IMR-90 (cell line): ENCODE results near the gene SLF2. TPM values are rescaled to one million over a fixed set of nuclear protein-coding genes. Genes with fewer than 3 reads are reported as not detected.
A peak's percentile ranks its signal among the peaks of the same experiment; 100 is the strongest.

Experiments
- ATAC-seq: fragments of 200-7000 bp; cut with Tn5 transposase; 2 replicates; pipeline ENCODE4 v1.9.1; 2020; ENCODE audit warnings: low read depth, mild to moderate bottlenecking, moderate library complexity
- BruUV-seq: library from RNA; stranded (reverse); fragments of 400-500 nt; replicated peaks from 2 replicates; lab custom pipeline; 2021; lab: Mats Ljungman, UMichigan
- CTCF ChIA-PET: fragments of 300-600 bp; formaldehyde crosslinking; extraction: SDS; loops from one replicate; lab custom pipeline; 2021; ENCODE audit warnings: antibody characterized with exemption; lab: Yijun Ruan, JAX
- POLR2A ChIA-PET: fragments of 300-600 bp; sonication (Branson Sonifier 250); formaldehyde crosslinking; loops from one replicate; lab custom pipeline; 2022; ENCODE audit warnings: antibody characterized with exemption; ENCODE audit not compliant: unreplicated experiment; lab: Charles Lee
- DNase-seq: peaks from one replicate; pipeline ENCODE4 v3.0.0; 2013
- H2AFZ ChIP-seq: replicated peaks from 2 replicates; pipeline ENCODE3; 2013; ENCODE audit warnings: low read length, mild to moderate bottlenecking; ENCODE audit not compliant: poor library complexity
- H2AK5ac ChIP-seq: 2 replicates; pipeline ENCODE4 v1.6.1; 2013; ENCODE audit warnings: low read depth, low read length, inconsistent platforms
- H2AK9ac ChIP-seq: replicated peaks from 2 replicates; pipeline ENCODE3; 2013; ENCODE audit warnings: mild to moderate bottlenecking, low read depth, low read length, moderate library complexity; ENCODE audit not compliant: poor library complexity
- H2BK120ac ChIP-seq: 2 replicates; pipeline ENCODE4 v1.6.1; 2013; ENCODE audit warnings: low read depth, low read length, inconsistent platforms
- H2BK15ac ChIP-seq: 3 replicates; pipeline ENCODE4 v1.6.1; 2013; ENCODE audit warnings: low read depth, low read length, inconsistent platforms
- H2BK20ac ChIP-seq: 2 replicates; pipeline ENCODE4 v1.6.1; 2013; ENCODE audit warnings: low read depth, mild to moderate bottlenecking, inconsistent platforms, low read length, moderate library complexity
- H2BK5ac ChIP-seq: 2 replicates; pipeline ENCODE4 v1.6.1; 2013; ENCODE audit warnings: mild to moderate bottlenecking, low read depth, low read length, inconsistent platforms; ENCODE audit not compliant: poor library complexity, severe bottlenecking
- H3K14ac ChIP-seq: replicated peaks from 2 replicates; pipeline ENCODE4 v1.6.1; 2013; ENCODE audit warnings: low read depth, low read length, inconsistent platforms
- H3K18ac ChIP-seq: 2 replicates; pipeline ENCODE4 v1.6.1; 2013; ENCODE audit warnings: low read depth, low read length, control low read depth
- H3K23ac ChIP-seq: 2 replicates; pipeline ENCODE4 v1.6.1; 2013; ENCODE audit warnings: low read depth, low read length, inconsistent platforms
- H3K27ac ChIP-seq: 2 replicates; pipeline ENCODE4 v1.5.1; 2013; ENCODE audit warnings: mild to moderate bottlenecking, control low read depth, low read length; ENCODE audit not compliant: insufficient read depth
- H3K27me3 ChIP-seq: 2 replicates; pipeline ENCODE4 v1.6.1; 2013; ENCODE audit warnings: low read length; ENCODE audit not compliant: control insufficient read depth, insufficient read depth
- H3K36me3 ChIP-seq: 2 replicates; pipeline ENCODE4 v1.6.1; 2013; ENCODE audit warnings: low read length, mixed read lengths; ENCODE audit not compliant: control insufficient read depth, insufficient read depth
- H3K4ac ChIP-seq: 2 replicates; pipeline ENCODE4 v1.6.1; 2013; ENCODE audit warnings: low read depth, low read length, inconsistent platforms
- H3K4me1 ChIP-seq: 2 replicates; pipeline ENCODE4 v1.6.1; 2013; ENCODE audit warnings: low read length, mixed read lengths; ENCODE audit not compliant: control insufficient read depth, insufficient read depth
- H3K4me2 ChIP-seq: 2 replicates; pipeline ENCODE4 v1.6.1; 2013; ENCODE audit warnings: low read depth, mild to moderate bottlenecking, control low read depth, low read length, moderate library complexity
- H3K4me3 ChIP-seq: 2 replicates; pipeline ENCODE4 v1.5.1; 2013; ENCODE audit warnings: low read depth, mild to moderate bottlenecking, control low read depth, low read length, moderate library complexity; ENCODE audit not compliant: insufficient read depth
- H3K56ac ChIP-seq: 2 replicates; pipeline ENCODE4 v1.6.1; 2013; ENCODE audit warnings: low read length, inconsistent platforms; ENCODE audit not compliant: insufficient read depth; ENCODE audit errors: extremely low read depth
- H3K79me1 ChIP-seq, 2 experiments: 2 replicates each; pipeline ENCODE4 v1.6.1; 2013; ENCODE audit warnings: low read length in 2 of 2, inconsistent platforms in 1 of 2, low read depth in 1 of 2
- H3K9ac ChIP-seq: 2 replicates; pipeline ENCODE4 v1.6.1; 2013; ENCODE audit warnings: low read depth, low read length, control low read depth
- H3K9me1 ChIP-seq: 2 replicates; pipeline ENCODE4 v1.6.1; 2013; ENCODE audit warnings: low read length, inconsistent platforms; ENCODE audit not compliant: insufficient read depth
- H3K9me3 ChIP-seq: 2 replicates; pipeline ENCODE4 v1.6.1; 2013; ENCODE audit warnings: low read length; ENCODE audit not compliant: control insufficient read depth, insufficient read depth
- H4K20me1 ChIP-seq: 2 replicates; pipeline ENCODE4 v1.6.1; 2013; ENCODE audit warnings: low read length, inconsistent platforms; ENCODE audit not compliant: insufficient read depth
- H4K5ac ChIP-seq: 2 replicates; pipeline ENCODE4 v1.6.1; 2013; ENCODE audit warnings: mild to moderate bottlenecking, low read depth, low read length, control low read depth
- H4K8ac ChIP-seq, 2 experiments: 2 replicates each; pipeline ENCODE4 v1.6.1; 2013; ENCODE audit warnings: low read depth in 2 of 2, low read length in 2 of 2, control low read depth in 1 of 2, inconsistent platforms in 1 of 2
- H4K91ac ChIP-seq: 2 replicates; pipeline ENCODE4 v1.6.1; 2013; ENCODE audit warnings: low read depth, low read length, inconsistent platforms; ENCODE audit not compliant: insufficient read depth
- BHLHE40 ChIP-seq: fragments of 150-350 bp; IDR thresholded peaks from 2 replicates; pipeline ENCODE4 v1.6.1; 2016; ENCODE audit warnings: mild to moderate bottlenecking, low read depth, low read length
- CEBPB ChIP-seq: IDR thresholded peaks from 2 replicates; pipeline ENCODE4 v1.6.1; 2012; ENCODE audit warnings: low read depth, low read length, improper control_type of control experiment
- CHD1 ChIP-seq: IDR thresholded peaks from 2 replicates; pipeline ENCODE4 v1.6.1; 2012; ENCODE audit warnings: low read depth, low read length, improper control_type of control experiment
- FOS ChIP-seq: fragments of 150-350 bp; IDR thresholded peaks from 2 replicates; pipeline ENCODE4 v1.6.1; 2016; ENCODE audit warnings: low read depth, low read length
- MAFK ChIP-seq: IDR thresholded peaks from 2 replicates; pipeline ENCODE4 v1.6.1; 2012; ENCODE audit warnings: low read depth, low read length, improper control_type of control experiment
- MAZ ChIP-seq: IDR thresholded peaks from 2 replicates; pipeline ENCODE4 v1.6.1; 2012; ENCODE audit warnings: low read depth, mild to moderate bottlenecking, low read length, improper control_type of control experiment, moderate library complexity, borderline replicate concordance
- MXI1 ChIP-seq: IDR thresholded peaks from 2 replicates; pipeline ENCODE4 v1.6.1; 2012; ENCODE audit warnings: low read depth, mild to moderate bottlenecking, low read length, moderate library complexity, borderline replicate concordance
- NFE2L2 ChIP-seq: fragments of 150-350 bp; IDR thresholded peaks from 2 replicates; pipeline ENCODE4 v1.6.1; 2016; ENCODE audit warnings: low read depth, mild to moderate bottlenecking, low read length
- POLR2A ChIP-seq: IDR thresholded peaks from 2 replicates; pipeline ENCODE4 v1.6.1; 2012; ENCODE audit warnings: mild to moderate bottlenecking, low read depth, low read length
- RAD21 ChIP-seq: IDR thresholded peaks from 2 replicates; pipeline ENCODE4 v1.6.1; 2012; ENCODE audit warnings: low read length, improper control_type of control experiment
- RCOR1 ChIP-seq: IDR thresholded peaks from 2 replicates; pipeline ENCODE4 v1.6.1; 2012; ENCODE audit warnings: mild to moderate bottlenecking, low read length, improper control_type of control experiment; ENCODE audit not compliant: insufficient replicate concordance
- RFX5 ChIP-seq: IDR thresholded peaks from 2 replicates; pipeline ENCODE4 v1.8.0; 2012; ENCODE audit warnings: low read depth, mild to moderate bottlenecking, low read length, moderate library complexity
- SMC3 ChIP-seq: fragments of 150-350 bp; IDR thresholded peaks from 2 replicates; pipeline ENCODE4 v1.6.1; 2016; ENCODE audit warnings: low read depth, mild to moderate bottlenecking, antibody characterized with exemption, low read length, moderate library complexity
- WGBS, 2 experiments: methylation state at CpG; one replicate each; pipeline versions ENCODE4 v1.1.5 to v1.1.7; 2013; ENCODE audit warnings: missing lambda C conversion rate in 2 of 2; ENCODE audit not compliant: insufficient read length in 1 of 2; ENCODE audit errors: extremely low coverage in 2 of 2; 5-methylcytosine and 5-hydroxymethylcytosine counted together
- dilution Hi-C: fragments of 300-500 bp; cut with HindIII; formaldehyde crosslinking; loops from one replicate; pipeline ENCODE4 v1.14.3; 2018; ENCODE audit warnings: low sequenced_read_pairs; ENCODE audit not compliant: unreplicated experiment
- in situ Hi-C: fragments of 300-500 bp; cut with MboI; formaldehyde crosslinking; loops from 3 replicates; pipeline ENCODE4 v1.14.3; 2019; ENCODE audit warnings: low sequenced_read_pairs, inconsistent platforms, mixed read lengths
- intact Hi-C: fragments of 100-400 bp; cut with micrococcal nuclease; formaldehyde crosslinking; loops from 2 replicates; pipeline ENCODE4 v1.10.0; 2022
- polyA plus RNA-seq, 3 experiments: library from polyadenylated mRNA; depleted of rRNA; stranded (reverse); fragments of >200 nt; gene quantifications; 2 replicates each; pipeline ENCODE4 v1.2.3, GENCODE V29; 2012; ENCODE audit warnings: low replicate concordance in 1 of 3
- total RNA-seq: library from RNA; depleted of rRNA; stranded (reverse); fragments of >200 nt; gene quantifications from 2 replicates; pipeline ENCODE4 v1.2.3, GENCODE V29; 2012
- TF ChIP-seq, protein P1 (sequence below): fragments of 150-350 bp; IDR thresholded peaks from 2 replicates; pipeline ENCODE4 v1.6.1; 2016; ENCODE audit warnings: low read depth, mild to moderate bottlenecking, low read length, moderate library complexity, borderline replicate concordance
- TF ChIP-seq, protein P2 (sequence below): fragments of 150-350 bp; IDR thresholded peaks from 2 replicates; pipeline ENCODE4 v1.6.1; 2017; ENCODE audit warnings: mild to moderate bottlenecking, antibody characterized with exemption, low read length, low read depth
- TF ChIP-seq, protein P3 (sequence below): conservative IDR thresholded peaks from 2 replicates; pipeline ENCODE4 v1.5.1; 2012; ENCODE audit warnings: mild to moderate bottlenecking, low read depth, low read length, improper control_type of control experiment

Gene SLF2
- total and polyA plus RNA-seq, 2 of the 4 experiments (the other 2 are of a cell fraction) = 8.5 to 21.7 TPM

GRCh38 chr10:100887761-100888296, 24.9 kb upstream of the SLF2 start:
- Histone ChIP-seq H3K4ac (no peak overlapping the region), H3K79me1 (peaks cover 0 to 9% of the 10 kb centered on the region in 2 experiments; a peak in 2 of 4 replicates), H3K27me3 (no peaks in the 10 kb centered on the region), H3K56ac (no peak overlapping the region), H2AK5ac (peak overlapping the region; percentile 86; the same call in 1 of the 2 replicates), H3K4me3 (no peak overlapping the region), H4K8ac (no peak overlapping the region), H3K18ac (no peak overlapping the region), H3K4me1 (peaks cover 32% of the 10 kb centered on the region), H3K4me2 (no peak overlapping the region), H2AFZ (no peak overlapping the region), H3K9me3 (no peaks in the 10 kb centered on the region), H3K9ac (no peak overlapping the region), H3K23ac (no peak overlapping the region), H2BK20ac (no peak overlapping the region), H4K5ac (no peak overlapping the region), H4K20me1 (no peaks in the 10 kb centered on the region), H3K14ac (no peak overlapping the region), H3K36me3 (no peaks in the 10 kb centered on the region), H2BK15ac (0 out of 3 replicates have a peak overlapping the region, but pooled peaks have one; percentile 16), H2BK5ac (no peak overlapping the region), H2AK9ac (no peak overlapping the region), H2BK120ac (no peak overlapping the region), H4K91ac (no peak overlapping the region), H3K9me1 (peaks cover 11% of the 10 kb centered on the region), H3K27ac (no peak overlapping the region)
- 95% methylated on average over 5 of the region's 14 CpGs; no CpG with 5 or more reads in 1 of the 2 experiments for WGBS, 2 experiments
- POLR2A ChIA-PET = no interaction called here
- BruUV-seq = no TSS peak
- dilution Hi-C loops = no loop called here
- CTCF ChIA-PET = interaction anchor here (0.6 to 1.1 kb wide), 3 partner anchors 9 to 33 kb away, joined by 3 to 5 read pairs (median 3); no protein-coding TSS in a partner anchor
- intact Hi-C loops = no loop called here
- TF ChIP-seq, protein P1, sequence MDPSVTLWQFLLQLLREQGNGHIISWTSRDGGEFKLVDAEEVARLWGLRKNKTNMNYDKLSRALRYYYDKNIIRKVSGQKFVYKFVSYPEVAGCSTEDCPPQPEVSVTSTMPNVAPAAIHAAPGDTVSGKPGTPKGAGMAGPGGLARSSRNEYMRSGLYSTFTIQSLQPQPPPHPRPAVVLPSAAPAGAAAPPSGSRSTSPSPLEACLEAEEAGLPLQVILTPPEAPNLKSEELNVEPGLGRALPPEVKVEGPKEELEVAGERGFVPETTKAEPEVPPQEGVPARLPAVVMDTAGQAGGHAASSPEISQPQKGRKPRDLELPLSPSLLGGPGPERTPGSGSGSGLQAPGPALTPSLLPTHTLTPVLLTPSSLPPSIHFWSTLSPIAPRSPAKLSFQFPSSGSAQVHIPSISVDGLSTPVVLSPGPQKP = no peak
- TF ChIP-seq MAFK = no peak
- TF ChIP-seq FOS = no peak
- no peak for TF ChIP-seq RAD21
- TF ChIP-seq CEBPB = no peak
- TF ChIP-seq BHLHE40 = no peak
- TF ChIP-seq RCOR1 = no peak
- no peak for TF ChIP-seq CHD1
- no peak for TF ChIP-seq RFX5
- TF ChIP-seq SMC3 = no peak
- no peak for TF ChIP-seq MXI1
- TF ChIP-seq, protein P2, sequence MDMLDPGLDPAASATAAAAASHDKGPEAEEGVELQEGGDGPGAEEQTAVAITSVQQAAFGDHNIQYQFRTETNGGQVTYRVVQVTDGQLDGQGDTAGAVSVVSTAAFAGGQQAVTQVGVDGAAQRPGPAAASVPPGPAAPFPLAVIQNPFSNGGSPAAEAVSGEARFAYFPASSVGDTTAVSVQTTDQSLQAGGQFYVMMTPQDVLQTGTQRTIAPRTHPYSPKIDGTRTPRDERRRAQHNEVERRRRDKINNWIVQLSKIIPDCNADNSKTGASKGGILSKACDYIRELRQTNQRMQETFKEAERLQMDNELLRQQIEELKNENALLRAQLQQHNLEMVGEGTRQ = no peak
- TF ChIP-seq POLR2A = no peak
- TF ChIP-seq MAZ = no peak
- TF ChIP-seq, protein P3, sequence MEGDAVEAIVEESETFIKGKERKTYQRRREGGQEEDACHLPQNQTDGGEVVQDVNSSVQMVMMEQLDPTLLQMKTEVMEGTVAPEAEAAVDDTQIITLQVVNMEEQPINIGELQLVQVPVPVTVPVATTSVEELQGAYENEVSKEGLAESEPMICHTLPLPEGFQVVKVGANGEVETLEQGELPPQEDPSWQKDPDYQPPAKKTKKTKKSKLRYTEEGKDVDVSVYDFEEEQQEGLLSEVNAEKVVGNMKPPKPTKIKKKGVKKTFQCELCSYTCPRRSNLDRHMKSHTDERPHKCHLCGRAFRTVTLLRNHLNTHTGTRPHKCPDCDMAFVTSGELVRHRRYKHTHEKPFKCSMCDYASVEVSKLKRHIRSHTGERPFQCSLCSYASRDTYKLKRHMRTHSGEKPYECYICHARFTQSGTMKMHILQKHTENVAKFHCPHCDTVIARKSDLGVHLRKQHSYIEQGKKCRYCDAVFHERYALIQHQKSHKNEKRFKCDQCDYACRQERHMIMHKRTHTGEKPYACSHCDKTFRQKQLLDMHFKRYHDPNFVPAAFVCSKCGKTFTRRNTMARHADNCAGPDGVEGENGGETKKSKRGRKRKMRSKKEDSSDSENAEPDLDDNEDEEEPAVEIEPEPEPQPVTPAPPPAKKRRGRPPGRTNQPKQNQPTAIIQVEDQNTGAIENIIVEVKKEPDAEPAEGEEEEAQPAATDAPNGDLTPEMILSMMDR = no peak
- no peak for TF ChIP-seq NFE2L2
- ATAC-seq (no peak), DNase-seq (no peak)
- in situ Hi-C loops = loop anchor here (25.0 kb wide), 1 partner anchor 551 kb away; the partner anchor contains the start of genes PKD2L1 and SCD
